Amniotic epithelial cell (primary cell): ENCODE data around the gene CTNND2.
"Not testable (repeated sequence)": the region's sequence is repeated elsewhere in the genome, so short reads cannot be mapped to it uniquely, and the experiment has no call there.

Source experiments
- DNase-seq: peaks from one replicate; pipeline ENCODE4 v3.0.0-alpha.2; 2010; ENCODE audit warnings: low read depth

The CTNND2 gene

DNA sequence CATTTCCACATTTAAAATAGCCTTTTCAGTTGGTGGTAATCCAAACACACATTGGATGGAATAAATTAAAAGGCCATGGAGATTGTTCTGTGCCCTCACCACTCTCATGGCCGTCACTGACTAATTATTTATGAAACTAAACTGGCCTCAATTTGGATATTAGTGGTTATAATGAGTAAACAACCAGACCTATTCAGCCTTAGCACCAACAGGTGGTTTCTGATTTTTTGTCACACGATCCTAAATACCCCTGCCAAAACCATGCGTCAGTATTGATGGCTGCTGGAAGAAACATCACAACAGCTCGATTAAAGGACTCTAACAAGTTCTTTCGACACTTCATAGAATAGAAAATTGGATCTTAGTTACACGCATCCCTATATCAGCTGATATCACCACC, 867.2 kb downstream of the CTNND2 start:
- DNase-seq, result no peak

DNA sequence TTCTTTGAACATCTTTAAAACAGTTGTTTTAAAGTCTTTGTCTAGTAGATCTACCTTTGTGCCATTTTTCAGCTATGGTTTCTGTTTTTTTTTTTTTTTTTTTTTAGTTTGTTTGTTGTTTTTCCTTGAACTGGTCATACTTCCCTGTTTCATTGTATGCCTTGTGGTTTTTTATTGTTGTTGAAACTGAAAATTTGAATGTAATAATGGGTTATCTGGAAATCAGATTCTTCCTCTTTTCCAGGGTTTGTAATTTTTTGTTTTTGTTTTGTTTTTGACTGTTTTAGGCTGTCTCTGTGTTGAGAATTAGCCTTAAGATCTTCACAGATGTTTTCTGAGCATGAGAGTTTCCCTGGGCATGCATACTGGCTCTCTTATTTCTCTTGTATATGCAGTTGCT, 873.6 kb downstream of the CTNND2 start:
- no peak for DNase-seq

DNA sequence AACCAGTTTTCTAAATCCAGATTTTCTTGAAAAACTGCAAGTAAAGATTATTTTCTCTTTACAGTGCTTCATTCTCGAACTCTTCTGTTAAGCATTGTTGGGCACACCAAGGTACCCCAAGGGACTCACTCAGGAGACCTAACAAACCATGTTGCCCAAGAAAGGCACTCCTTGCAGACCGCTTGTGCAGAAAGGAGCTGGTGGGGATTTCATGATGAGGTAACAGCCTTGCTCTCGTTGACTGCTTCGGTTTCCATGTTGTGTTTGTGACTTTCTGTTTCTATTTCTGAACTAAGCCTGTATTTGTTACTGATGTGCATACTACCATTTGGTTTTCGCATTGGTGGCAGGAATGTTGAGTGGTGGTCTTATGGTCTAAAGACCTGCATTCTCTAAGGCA, 876.6 kb downstream of the CTNND2 start:
- DNase-seq, result no peak

DNA sequence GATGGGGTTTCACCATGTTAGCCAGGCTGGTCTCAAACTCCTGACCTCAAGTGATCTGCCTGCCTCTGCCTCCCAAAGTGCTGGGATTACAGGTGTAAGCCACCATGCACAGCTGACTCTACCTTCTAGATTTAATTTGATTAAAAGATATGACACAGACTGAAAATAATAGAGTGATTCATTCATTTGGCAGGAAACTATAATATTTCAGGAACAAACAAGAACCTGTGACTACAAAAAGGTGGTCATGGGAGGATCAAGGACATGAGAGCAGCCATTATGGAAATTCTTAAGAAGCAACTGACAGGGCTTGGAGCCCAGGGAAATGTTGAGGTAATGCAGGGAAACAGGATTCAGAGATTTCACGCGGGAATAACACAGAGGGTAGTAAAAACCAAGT, 877.7 kb downstream of the CTNND2 start:
- no peak for DNase-seq

DNA sequence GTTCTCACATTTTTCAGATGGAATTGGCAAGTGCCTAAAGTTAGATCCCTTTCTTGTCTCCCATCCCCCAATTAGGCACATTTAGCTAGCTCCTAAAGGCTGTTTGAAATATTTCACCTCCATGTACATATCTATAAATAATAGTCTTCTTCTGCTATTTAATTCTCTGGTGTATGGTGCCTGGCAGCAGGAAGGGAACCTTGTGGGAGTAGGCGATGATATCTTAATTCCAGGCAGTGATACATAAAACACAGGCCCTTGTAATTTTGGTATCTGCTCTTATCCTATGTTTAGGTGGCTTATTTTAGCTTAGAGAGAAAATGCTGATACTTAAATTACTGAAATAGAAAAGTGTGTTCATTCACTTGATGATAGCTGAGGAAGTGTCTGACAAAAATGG, 880.3 kb downstream of the CTNND2 start:
- no peak for DNase-seq

DNA sequence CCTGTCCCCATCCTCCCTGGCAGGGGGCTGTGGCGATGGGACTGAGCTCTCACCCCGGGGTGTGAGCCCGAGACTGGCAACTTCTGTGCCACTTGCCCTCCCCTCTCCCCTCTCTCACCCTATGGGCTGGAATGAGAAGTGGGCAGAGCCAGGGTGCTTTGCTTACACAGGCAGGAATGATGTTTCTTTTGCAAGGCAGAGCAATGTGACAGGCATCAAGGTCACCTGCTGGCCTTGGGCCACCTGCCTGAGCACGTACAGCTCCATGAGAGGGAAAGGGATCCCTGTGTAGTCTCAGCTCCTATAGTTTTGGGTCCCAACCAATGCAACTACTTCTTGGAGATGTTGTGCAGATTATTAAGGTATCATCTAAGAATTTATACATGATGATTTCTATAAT, 890.5 kb downstream of the CTNND2 start:
- DNase-seq, result no peak

DNA sequence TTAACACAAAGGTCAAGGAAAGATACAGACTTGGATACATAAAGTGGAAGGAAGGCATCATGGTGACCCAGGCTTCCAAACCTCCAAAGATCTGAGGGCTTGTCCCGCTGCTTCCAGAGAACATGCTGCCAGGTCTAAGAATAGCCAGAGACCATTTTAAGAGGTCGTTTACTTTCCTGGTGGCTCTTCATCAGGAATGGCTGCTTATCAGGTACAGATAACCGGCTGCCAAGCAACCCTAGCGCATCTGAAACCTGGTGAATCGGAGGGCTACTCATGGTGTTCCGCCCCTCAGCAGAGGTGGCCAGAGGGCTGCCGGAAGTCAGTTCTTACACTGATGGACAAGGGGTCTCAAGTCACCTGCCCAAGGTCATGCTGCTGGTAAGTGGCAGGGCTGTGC, 892.0 kb downstream of the CTNND2 start:
- no peak for DNase-seq

DNA sequence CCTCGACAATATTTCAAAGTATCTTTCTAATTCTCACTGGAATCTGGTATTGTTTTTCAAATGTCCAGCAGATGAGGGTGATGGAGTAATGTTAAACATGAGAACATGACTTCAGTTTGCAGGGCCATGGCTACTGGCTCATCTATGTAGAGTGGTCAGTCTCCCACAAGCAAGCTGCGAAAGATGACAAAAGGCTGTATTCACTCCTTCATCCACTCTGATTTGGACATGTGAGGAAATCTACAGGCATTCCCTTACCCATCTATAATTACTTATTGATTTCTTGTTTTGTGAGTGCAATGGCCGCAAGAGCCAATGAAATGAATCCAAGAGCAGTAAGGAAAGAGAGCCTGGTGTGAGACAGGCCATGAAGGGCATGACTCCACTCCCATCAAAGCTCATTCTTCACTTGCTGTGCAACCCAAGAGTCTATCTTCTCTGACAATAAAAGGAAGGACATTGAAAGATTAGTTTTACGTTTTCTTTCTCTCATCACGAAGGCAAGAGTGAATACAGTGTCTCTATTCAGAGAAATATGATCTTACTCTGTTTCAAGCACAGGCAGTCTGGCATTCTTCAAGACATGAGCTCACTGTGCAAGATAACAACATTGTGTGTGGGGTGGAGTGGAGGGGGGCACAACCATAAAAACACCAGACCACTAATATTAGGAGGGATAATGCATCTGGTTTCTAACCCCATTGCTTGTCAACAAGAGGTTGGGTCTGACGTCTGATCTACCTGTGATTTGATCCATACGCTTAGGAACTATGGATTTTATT, 893.6 kb downstream of the CTNND2 start:
- no peak for DNase-seq

DNA sequence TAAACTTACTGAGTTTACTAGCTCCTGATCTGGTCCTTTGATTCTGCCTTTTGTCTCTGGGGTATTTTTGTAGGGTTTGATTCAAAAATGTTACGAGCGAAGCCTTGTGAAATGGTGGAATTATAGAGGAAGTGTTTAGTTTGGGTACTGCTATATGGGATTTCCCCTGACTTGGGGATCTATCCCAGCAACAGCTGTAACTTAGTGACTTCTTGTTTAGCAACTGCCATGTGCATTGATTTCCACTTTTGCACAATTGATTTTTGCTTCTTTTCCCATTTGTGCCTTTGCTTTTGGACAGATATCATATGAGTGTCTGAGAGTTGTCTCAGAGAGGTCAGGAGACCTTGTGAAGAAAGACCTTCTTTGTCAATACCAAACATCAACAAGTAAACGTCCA, 894.7 kb downstream of the CTNND2 start:
- DNase-seq, result no peak

DNA sequence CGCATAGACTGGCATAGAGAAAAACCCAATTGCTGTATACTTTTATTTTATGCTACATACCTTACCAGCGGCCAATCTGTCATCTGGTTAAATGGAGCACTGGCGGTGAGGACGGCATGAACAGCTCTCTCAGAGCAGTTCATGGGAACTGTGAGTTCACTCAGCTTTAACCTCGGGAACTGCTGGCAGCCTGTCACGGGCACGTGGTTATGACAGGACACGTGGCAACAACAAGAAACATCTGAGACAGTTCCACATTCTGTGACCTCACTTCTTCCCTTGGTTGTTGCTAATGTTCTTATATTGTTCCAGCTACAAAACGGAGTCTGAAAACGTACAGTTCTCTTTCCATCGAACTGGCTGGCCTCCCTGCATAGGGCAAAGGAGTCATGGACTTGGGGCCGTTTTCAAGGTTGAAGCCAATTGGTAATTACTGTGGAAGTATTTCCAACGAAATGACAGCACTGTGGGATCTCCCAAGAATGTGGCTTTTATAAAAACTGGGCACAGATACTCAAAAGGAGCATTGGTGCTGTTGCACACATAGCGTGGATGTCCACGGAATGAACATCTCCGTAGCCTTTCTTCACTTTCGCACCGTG, 896.9 kb downstream of the CTNND2 start:
- no peak for DNase-seq

DNA sequence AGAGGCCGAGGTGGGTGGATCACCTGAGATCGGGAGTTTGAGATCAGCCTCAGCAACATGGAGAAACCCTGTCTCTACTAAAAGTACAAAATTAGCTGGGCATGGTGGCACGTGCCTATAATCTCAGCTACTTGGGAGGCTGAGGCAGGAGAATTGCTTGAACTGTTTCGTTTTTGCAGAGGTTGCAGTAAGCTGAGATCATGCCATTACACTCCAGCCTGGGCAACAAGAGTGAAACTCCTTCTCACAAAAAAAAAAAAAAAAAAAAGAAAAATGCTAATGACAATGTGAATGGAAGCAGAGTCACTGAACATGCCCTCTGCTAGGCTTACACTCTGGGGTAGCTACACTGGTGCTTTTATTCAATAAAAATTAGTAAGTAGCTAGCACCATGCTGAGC, 899.7 kb downstream of the CTNND2 start:
- DNase-seq, result not testable (repeated sequence)

DNA sequence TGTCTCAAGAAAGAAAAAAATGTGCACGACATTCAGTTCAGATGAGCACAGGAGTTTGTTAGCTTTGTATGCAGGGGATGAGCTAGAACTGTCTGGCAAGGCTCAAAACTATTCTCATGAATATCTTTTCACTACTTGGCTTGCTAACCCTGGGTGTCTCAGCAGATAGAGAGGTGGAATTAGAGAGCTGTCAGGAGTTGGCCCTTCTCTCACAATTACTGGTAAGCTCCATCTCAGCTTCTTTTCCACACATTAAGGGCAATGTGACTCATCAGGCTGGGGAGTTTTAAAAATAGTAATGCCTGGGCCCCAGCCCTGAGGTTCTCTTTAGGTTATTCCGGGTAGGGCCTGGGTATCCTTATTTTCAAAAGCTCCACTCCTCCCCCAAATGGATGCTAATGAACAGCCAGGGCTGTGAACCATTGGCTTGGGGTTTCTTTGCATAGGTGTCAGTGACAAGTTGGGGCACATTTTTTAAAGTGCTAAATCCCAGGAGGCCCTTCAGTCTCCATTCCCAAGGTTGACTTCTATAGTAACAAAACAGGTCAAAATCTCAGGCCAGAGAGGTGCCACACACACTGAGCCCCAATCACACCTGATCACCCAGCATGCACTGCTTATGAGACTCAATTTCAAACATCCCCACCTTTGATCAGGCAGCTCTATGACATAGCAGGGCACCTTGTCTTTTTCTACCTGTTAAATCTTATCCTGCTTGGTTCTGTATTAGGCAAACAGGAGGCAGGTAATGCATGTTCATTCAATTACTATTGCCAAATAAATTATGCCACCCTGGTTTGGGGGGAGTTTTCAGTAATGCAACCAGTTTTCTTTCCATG, 903.5 kb downstream of the CTNND2 start:
- no peak for DNase-seq

DNA sequence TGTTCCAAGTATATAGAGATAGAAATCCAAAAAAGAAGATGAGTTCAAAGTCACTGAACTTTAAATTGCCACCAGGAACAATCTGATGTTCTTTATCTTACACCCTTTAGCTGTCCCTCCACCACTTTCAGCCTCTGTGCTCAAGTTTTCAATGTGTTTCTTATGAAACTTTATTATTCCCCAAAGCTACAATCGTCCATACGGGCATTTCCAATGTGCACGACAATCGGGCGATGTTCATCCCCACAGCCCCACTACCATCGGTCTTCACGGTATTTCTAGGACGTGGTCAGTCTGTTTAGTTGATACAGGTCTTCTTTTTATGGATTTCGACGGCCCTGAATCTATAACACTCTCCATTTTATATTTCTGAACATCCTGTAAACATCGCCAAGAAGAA, 904.5 kb downstream of the CTNND2 start:
- DNase-seq, result no peak

DNA sequence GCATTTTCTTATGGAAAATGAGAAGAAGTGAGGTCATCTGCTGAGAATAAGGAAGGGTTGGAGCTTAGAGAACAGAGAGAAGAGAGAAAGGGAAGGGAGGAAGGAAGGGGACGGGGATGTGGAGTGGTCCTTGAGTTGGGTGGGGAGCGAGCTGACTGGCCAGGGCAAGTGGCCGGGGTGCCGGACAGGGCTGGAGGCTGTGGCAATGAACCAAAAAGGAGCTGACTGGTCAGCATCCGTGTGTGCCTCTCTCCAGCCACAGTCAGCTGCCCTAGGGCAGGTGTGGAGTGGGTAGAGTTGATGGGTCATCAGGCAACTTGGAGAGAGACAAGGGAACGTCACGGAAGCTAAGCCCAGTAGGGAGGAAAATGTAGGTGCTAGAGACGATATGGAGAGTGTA, 908.4 kb downstream of the CTNND2 start:
- no peak for DNase-seq

DNA sequence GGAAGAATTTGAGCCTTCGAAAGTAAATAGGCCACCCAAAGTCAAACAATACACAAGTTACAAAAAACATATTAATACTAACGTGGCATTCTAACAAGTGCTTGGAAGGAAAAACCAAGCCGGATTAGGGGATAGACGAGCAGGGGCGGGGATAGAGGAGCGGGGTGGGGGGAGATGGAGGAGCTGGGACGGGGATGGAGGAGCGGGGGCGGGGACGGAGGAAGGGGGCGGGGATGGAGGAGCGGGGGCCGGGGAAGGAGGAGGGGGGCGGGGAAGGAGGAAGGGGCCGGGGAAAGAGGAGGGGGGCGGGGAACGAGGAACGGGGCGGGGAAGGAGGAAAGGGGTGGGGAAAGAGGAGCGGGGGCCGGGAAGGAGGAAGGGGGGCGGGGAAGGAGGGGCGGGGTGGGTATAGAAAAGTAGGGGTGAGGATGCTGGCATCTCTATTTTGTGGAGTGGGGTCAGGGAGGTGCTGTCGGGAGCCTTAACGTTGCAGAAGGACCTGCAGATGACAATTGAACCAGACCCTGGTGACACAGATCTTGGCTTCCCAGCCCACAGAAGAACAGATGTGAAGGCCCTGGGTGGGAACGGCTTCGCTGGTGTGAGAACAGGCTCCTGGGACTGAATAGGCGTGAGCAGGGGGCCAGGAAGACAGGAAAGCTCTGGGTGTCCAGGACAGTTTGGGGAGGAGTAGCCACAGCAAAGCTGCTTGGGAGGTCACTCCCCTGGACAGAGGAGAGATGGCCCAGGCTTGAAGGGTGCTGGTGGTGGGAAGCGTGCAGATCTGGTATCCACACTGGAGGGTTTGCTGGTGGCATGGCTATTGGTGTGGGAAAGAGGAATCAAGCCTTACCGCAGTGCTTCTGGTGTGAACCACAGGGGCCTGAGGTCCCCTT, 909.9 kb downstream of the CTNND2 start:
- no peak for DNase-seq

DNA sequence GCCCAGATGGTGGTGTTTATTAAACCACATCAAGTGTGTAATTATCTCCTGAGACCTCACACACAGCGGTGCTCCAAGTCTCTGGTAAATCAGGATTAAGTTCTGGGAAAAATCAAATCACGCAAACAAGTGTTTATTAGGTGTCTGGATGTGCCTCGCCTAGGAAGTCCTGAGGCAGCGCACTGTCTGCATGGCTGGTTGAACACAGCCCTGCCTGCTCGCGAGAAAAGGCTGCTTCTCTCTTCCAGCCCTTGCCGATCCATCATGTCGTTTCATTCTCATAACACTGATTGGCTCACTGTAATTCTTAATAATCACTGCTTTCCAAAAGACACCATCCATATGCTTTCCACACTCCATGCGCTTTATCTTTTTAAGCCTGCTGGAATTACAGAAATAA, 913.6 kb downstream of the CTNND2 start:
- DNase-seq, result no peak

DNA sequence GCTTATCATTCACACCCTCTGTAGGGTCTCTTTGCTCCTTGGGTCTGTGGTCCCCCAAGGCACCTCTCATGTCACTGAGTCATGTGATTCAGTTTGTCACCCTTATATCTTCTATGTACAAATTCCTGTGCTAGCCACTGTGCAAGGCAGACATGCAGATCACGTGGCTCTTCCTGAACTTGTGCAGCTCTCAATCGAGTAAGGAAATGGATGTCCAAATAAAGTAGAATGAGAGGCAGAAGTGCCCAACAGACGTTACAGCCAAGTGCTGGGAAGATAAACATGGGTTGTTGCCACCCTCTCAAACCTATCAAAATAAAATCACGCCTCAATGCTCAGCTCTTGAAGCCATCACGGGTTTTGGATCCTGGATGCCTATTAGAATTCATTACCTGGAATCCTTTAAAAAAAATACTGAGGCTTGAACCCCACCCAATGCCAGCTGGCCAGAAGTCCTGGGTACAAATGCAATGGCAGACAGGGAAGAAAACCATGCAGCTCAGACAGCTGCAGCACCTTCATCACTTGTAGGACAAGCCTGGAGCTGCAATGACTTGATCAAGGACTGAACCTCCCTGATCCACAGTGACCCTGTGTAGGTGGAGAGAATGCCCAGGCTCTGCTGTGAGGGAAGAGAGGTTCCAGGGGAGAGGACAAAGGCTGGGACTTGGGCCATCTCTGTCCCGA, 914.5 kb downstream of the CTNND2 start:
- no peak for DNase-seq

DNA sequence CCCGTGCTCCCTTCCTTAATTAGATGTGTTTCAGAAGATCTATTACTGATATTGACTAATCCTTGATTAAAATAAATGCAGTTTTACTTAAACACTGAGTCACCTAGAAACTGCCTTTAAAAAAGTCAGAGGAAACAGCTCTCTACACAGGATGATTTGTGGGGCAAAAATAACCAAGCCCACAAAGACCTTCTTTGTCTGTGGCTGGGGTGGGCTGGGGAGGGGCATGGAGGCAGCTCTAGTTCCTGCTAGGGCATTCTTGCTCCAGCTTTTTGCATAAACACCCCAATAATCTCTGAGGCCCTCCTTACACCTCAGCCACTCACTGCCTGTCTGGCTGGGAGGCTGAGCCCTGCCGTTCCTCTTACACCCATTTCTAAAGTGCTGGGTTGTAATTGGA, 915.6 kb downstream of the CTNND2 start:
- DNase-seq, result no peak

DNA sequence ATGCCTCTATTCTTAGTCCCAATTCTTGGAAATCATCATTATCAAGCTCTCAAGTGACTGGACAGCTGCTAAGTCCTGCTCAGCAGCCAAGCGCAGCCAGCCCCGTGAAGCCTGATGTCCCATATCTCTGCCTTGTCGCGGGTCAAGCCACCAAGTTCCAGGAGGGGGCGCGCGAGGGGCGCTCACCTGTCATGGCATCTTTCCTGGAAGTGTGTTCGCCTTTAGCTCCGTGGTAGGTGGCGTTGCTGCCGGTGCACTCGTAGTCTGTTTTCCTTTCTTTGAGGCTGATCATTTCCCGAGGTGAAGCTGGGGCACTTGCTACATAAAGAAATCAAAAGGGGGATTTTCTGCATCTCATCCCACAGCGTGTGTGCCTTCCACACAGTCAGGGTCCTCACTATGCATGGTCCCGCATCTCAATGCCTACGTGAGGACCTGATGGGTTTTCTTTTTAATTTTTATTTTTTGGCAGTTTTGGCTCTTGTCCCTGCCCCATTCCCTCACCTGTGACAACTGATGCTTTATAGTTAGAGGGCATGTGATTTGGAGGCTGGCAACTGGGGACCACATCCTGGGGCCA, 916.2 kb downstream of the CTNND2 start:
- DNase-seq, result no peak

DNA sequence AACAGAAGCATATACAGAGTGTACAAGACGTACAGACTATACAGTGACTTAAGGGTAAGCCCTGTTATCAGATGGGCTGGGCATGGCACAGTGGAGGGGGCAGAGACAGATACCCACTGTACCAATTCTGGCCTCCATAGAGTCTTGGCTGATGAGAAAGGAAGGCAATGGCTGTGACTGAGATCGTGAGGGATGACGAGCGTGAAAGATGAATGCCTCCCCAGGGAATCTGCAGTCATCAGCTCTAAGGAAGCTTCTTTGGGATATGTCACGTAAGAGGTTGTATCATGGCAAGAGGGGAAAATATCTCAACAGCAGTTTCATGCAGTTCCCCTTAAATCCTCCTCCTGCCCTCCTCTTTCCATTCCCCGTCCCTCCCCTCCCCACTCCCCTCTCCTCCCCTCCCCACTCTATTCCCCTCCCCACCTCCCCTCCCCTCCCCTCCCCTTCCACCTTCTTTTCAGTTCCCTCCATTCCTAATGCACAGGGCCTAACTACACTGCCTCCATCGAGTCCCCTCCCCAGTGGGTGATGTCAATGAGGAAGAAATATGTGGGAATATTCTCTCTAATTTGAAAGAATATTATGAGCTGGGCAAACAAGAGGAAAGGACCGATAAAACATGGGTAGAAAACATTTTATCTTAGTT, 916.8 kb downstream of the CTNND2 start:
- no peak for DNase-seq

DNA sequence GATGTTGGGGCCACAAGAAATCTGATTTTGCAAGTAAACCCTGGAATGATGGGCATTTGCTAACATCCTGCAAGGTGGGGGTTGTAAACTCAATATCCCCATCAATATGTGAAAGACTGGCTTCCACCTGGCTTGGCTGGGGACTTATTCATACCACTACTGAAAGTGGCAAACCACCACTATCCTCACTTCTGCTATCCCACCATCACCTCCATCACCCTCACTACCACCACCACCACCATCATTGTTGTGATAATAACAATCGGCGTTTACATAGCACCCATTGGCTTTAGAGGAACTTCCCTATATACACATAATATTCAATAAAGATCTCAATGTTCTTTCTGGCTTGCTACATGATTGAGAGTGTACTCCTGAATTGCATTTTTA, 918.5 kb downstream of the CTNND2 start:
- no peak for DNase-seq
